H9 (cell line): ENCODE data around the gene TMEM235. TPM values are rescaled to one million over a fixed set of nuclear protein-coding genes. Genes with fewer than 3 reads are reported as not detected.

Source experiments
- DNase-seq: peaks from one replicate; pipeline ENCODE4 v3.0.0-alpha.2; 2017
- H2AFZ ChIP-seq: one replicate; pipeline ENCODE4 v1.6.1; 2013; ENCODE audit warnings: mild to moderate bottlenecking, low read length, control low read depth, moderate library complexity
- H2AK5ac ChIP-seq: 2 replicates; pipeline ENCODE4 v1.6.1; 2013; ENCODE audit warnings: low read length, control low read depth, mixed read lengths; ENCODE audit not compliant: insufficient read length
- H2BK120ac ChIP-seq: one replicate; pipeline ENCODE4 v1.6.1; 2013; ENCODE audit warnings: low read depth, mild to moderate bottlenecking, low read length, control low read depth, inconsistent platforms; ENCODE audit not compliant: poor library complexity, severe bottlenecking
- H2BK12ac ChIP-seq: 2 replicates; pipeline ENCODE4 v1.6.1; 2013; ENCODE audit warnings: low read length, control low read depth, mixed read lengths, low read depth; ENCODE audit not compliant: insufficient read length
- H2BK15ac ChIP-seq: 2 replicates; pipeline ENCODE4 v1.6.1; 2013; ENCODE audit warnings: low read depth, low read length, control low read depth
- H2BK20ac ChIP-seq: one replicate; pipeline ENCODE4 v1.6.1; 2013; ENCODE audit warnings: low read depth, mild to moderate bottlenecking, low read length, control low read depth, inconsistent platforms; ENCODE audit not compliant: poor library complexity, severe bottlenecking
- H2BK5ac ChIP-seq: 2 replicates; pipeline ENCODE4 v1.6.1; 2013; ENCODE audit warnings: low read length, control low read depth, mixed read lengths; ENCODE audit not compliant: insufficient read length
- H3K14ac ChIP-seq: 2 replicates; pipeline ENCODE4 v1.6.1; 2013; ENCODE audit warnings: low read length, control low read depth; ENCODE audit not compliant: insufficient read depth
- H3K18ac ChIP-seq: 2 replicates; pipeline ENCODE4 v1.6.1; 2013; ENCODE audit warnings: low read depth, mild to moderate bottlenecking, mixed read lengths, low read length, control low read depth; ENCODE audit not compliant: insufficient read length
- H3K23ac ChIP-seq: 2 replicates; pipeline ENCODE4 v1.6.1; 2013; ENCODE audit warnings: low read length, control low read depth, mixed read lengths, low read depth; ENCODE audit not compliant: insufficient read length
- H3K23me2 ChIP-seq: 2 replicates; pipeline ENCODE4 v1.6.1; 2013; ENCODE audit warnings: low read depth, mild to moderate bottlenecking, mixed read lengths, low read length, control low read depth; ENCODE audit not compliant: insufficient read length, poor library complexity, severe bottlenecking
- H3K27ac ChIP-seq: 2 replicates; pipeline ENCODE4 v1.5.1; 2013; ENCODE audit warnings: low read length, control low read depth, mixed read lengths, low read depth; ENCODE audit not compliant: insufficient read length
- H3K27me3 ChIP-seq: 2 replicates; pipeline ENCODE4 v1.6.1; 2013; ENCODE audit warnings: low read length, control low read depth, inconsistent platforms; ENCODE audit not compliant: insufficient read depth
- H3K4ac ChIP-seq: 2 replicates; pipeline ENCODE4 v1.6.1; 2013; ENCODE audit warnings: low read depth, mild to moderate bottlenecking, control low read depth, inconsistent platforms, low read length, moderate library complexity
- H3K4me1 ChIP-seq: 2 replicates; pipeline ENCODE4 v1.6.1; 2013; ENCODE audit warnings: low read length, control low read depth, inconsistent platforms; ENCODE audit not compliant: insufficient read depth
- H3K4me2 ChIP-seq: 2 replicates; pipeline ENCODE4 v1.6.1; 2013; ENCODE audit warnings: low read length, control low read depth, mixed read lengths; ENCODE audit not compliant: insufficient read length, insufficient read depth
- H3K56ac ChIP-seq: 2 replicates; pipeline ENCODE4 v1.6.1; 2013; ENCODE audit warnings: low read depth, mild to moderate bottlenecking, mixed read lengths, low read length, control low read depth; ENCODE audit not compliant: insufficient read length
- H3K79me1 ChIP-seq: 2 replicates; pipeline ENCODE4 v1.6.1; 2013; ENCODE audit warnings: low read depth, mild to moderate bottlenecking, moderate library complexity, low read length, control low read depth, inconsistent platforms; ENCODE audit not compliant: insufficient read depth, poor library complexity, severe bottlenecking
- H3K79me2 ChIP-seq: 2 replicates; pipeline ENCODE4 v1.6.1; 2013; ENCODE audit warnings: low read length, control low read depth, inconsistent platforms; ENCODE audit not compliant: insufficient read depth
- H3K9ac ChIP-seq: 2 replicates; pipeline ENCODE4 v1.6.1; 2013; ENCODE audit warnings: low read length, control low read depth, mixed read lengths; ENCODE audit not compliant: insufficient read length; ENCODE audit errors: extremely low read depth
- H3K9me3 ChIP-seq: one replicate; pipeline ENCODE4 v1.6.1; 2013; ENCODE audit warnings: low read depth, low read length, inconsistent platforms; ENCODE audit not compliant: control insufficient read depth
- H3T11ph ChIP-seq: one replicate; pipeline ENCODE4 v1.6.1; 2013; ENCODE audit warnings: mild to moderate bottlenecking, low read length, control low read depth, inconsistent platforms
- H4K20me1 ChIP-seq: one replicate; pipeline ENCODE4 v1.6.1; 2013; ENCODE audit not compliant: control insufficient read depth, insufficient read length, insufficient read depth
- H4K5ac ChIP-seq: 2 replicates; pipeline ENCODE4 v1.6.1; 2013; ENCODE audit warnings: low read depth, mild to moderate bottlenecking, mixed read lengths, low read length, control low read depth; ENCODE audit not compliant: insufficient read length
- H4K8ac ChIP-seq: replicated peaks from 2 replicates; pipeline ENCODE4 v1.6.1; 2013; ENCODE audit warnings: low read length, control low read depth, mixed read lengths, low read depth; ENCODE audit not compliant: insufficient read length
- H4K91ac ChIP-seq: 2 replicates; pipeline ENCODE4 v1.6.1; 2013; ENCODE audit warnings: low read depth, mild to moderate bottlenecking, moderate library complexity, mixed read lengths, low read length, control low read depth; ENCODE audit not compliant: insufficient read length
- H3K27ac Mint-ChIP-seq, 3 experiments: 2 replicates in 2 of 3; 3 replicates in 1 of 3; pipeline ENCODE4 v1.8.0; 2020 to 2021; ENCODE audit warnings: mixed read lengths in 3 of 3, mild to moderate bottlenecking in 1 of 3, moderate library complexity in 1 of 3
- H3K27me3 Mint-ChIP-seq: 2 replicates; pipeline ENCODE4 v1.8.0; 2021; ENCODE audit warnings: low read depth, mild to moderate bottlenecking, moderate library complexity, mixed read lengths
- H3K36me3 Mint-ChIP-seq, 3 experiments: 2 replicates in 2 of 3; 3 replicates in 1 of 3; pipeline ENCODE4 v1.8.0; 2020 to 2021; ENCODE audit warnings: low read depth in 3 of 3, mixed read lengths in 3 of 3; ENCODE audit not compliant: insufficient read depth in 1 of 3
- H3K4me1 Mint-ChIP-seq, 2 experiments: 2 replicates each; pipeline ENCODE4 v1.8.0; 2020; ENCODE audit warnings: mixed read lengths in 2 of 2
- H3K4me3 Mint-ChIP-seq, 2 experiments: 2 replicates in 1 of 2; 3 replicates in 1 of 2; pipeline ENCODE4 v1.8.0; 2020 to 2021; ENCODE audit warnings: mild to moderate bottlenecking in 2 of 2, mixed read lengths in 2 of 2, moderate library complexity in 1 of 2
- H3K9me3 Mint-ChIP-seq, 2 experiments: 2 replicates in 1 of 2; 3 replicates in 1 of 2; pipeline ENCODE4 v1.8.0; 2020; ENCODE audit warnings: mild to moderate bottlenecking in 2 of 2, mixed read lengths in 2 of 2, moderate library complexity in 1 of 2
- CTCF ChIP-seq: fragments of 200-600 bp; sonication (generic); conservative IDR thresholded peaks from 3 replicates; pipeline ENCODE4 v1.8.0; 2021; ENCODE audit warnings: antibody characterized with exemption, mild to moderate bottlenecking
- WGBS: extraction: QIAGEN DNeasy Blood & Tissue Kit; methylation state at CpG from one replicate; pipeline ENCODE4 v1.1.7; 2013; ENCODE audit warnings: missing lambda C conversion rate, low lambda C conversion rate, mixed read lengths; ENCODE audit not compliant: insufficient read length; ENCODE audit errors: extremely low coverage; 5-methylcytosine and 5-hydroxymethylcytosine counted together
- total RNA-seq: library from RNA; stranded (reverse); gene quantifications from 2 replicates; pipeline ENCODE4 v1.2.1, GENCODE V29; 2021

TMEM235 gene
- total RNA-seq, 1 experiment from 2014 or later, result 0.28 TPM

GRCh38 chr17:78223765-78224164, 7.7 kb upstream of the TMEM235 start:
- H3K79me1 ChIP-seq, result peaks cover 11% of the 10 kb centered on the region
- H2AFZ ChIP-seq, result no peak overlapping the region

More at GRCh38 chr17:78223765-78224164, 7.7 kb upstream of the TMEM235 start:
- Histone ChIP-seq H2BK12ac (no peak overlapping the region), H4K8ac (no peak overlapping the region), H3K56ac (no peak overlapping the region), H3K23me2 (no peaks in the 10 kb centered on the region), H2BK120ac (no peak overlapping the region), H4K91ac (no peak overlapping the region), H3K4me1 (no peaks in the 10 kb centered on the region), H3K9me3 (no peaks in the 10 kb centered on the region), H3T11ph (no peak overlapping the region), H3K18ac (no peak overlapping the region), H2BK5ac (no peak overlapping the region), H3K4ac (no peak overlapping the region), H2AK5ac (no peak overlapping the region), H3K23ac (no peak overlapping the region), H2BK15ac (no peak overlapping the region), H4K20me1 (no peaks in the 10 kb centered on the region), H3K27ac (no peak overlapping the region), H3K14ac (no peak overlapping the region), H2BK20ac (no peak overlapping the region), H4K5ac (no peak overlapping the region), H3K4me2 (no peak overlapping the region), H3K9ac (no peak overlapping the region), H3K79me2 (no peaks in the 10 kb centered on the region), H3K27me3 (no peaks in the 10 kb centered on the region)
- peak overlapping the region in 2 of 3 experiments; percentile 53 to 65; a peak in 2 of 7 replicates for H3K27ac Mint-ChIP-seq
- H3K27me3 Mint-ChIP-seq, result peaks cover 3% of the 10 kb centered on the region
- no peak for DNase-seq
- H3K36me3 Mint-ChIP-seq, result peaks cover 35 to 57% (median 50%) of the 10 kb centered on the region in 3 experiments; a peak in 6 of 7 replicates
- WGBS, result no CpG with 5 or more reads among the region's 3 CpGs
- H3K4me1 Mint-ChIP-seq, result peaks cover 13 to 16% of the 10 kb centered on the region in 2 experiments
- H3K9me3 Mint-ChIP-seq, result no peaks in the 10 kb centered on the region; a peak in 1 of 5 replicates
- H3K4me3 Mint-ChIP-seq, result no peak overlapping the region
- TF ChIP-seq CTCF, result no peak
